Loucy (cell line): ENCODE results near the gene SRGAP1.

Source experiments
- H2AFZ ChIP-seq: fragments of 200-600 bp; sonication (generic); 2 replicates; pipeline ENCODE4 v1.6.0; 2016; ENCODE audit warnings: antibody characterized with exemption, mild to moderate bottlenecking, low read length, moderate library complexity
- H3F3A ChIP-seq: fragments of 200-600 bp; 2 replicates; pipeline ENCODE4 v1.6.0; 2016; ENCODE audit warnings: antibody characterized with exemption, low read depth, mild to moderate bottlenecking
- H3K27me3 ChIP-seq: fragments of 200-600 bp; sonication (generic); 2 replicates; pipeline ENCODE4 v1.6.1; 2014; ENCODE audit warnings: low read length, mild to moderate bottlenecking; ENCODE audit not compliant: insufficient read depth, poor library complexity, severe bottlenecking
- H3K36me3 ChIP-seq: fragments of 200-600 bp; sonication (generic); 2 replicates; pipeline ENCODE4 v1.6.1; 2016; ENCODE audit warnings: low read length; ENCODE audit not compliant: insufficient read depth
- H3K4me1 ChIP-seq: fragments of 200-600 bp; sonication (generic); 2 replicates; pipeline ENCODE4 v1.5.1; 2014; ENCODE audit warnings: low read length, mild to moderate bottlenecking; ENCODE audit not compliant: insufficient read depth, poor library complexity, severe bottlenecking
- H3K4me2 ChIP-seq: fragments of 200-600 bp; sonication (generic); 2 replicates; pipeline ENCODE4 v1.6.0; 2014; ENCODE audit warnings: antibody characterized with exemption, low read length, low read depth, mild to moderate bottlenecking; ENCODE audit not compliant: poor library complexity, severe bottlenecking
- H3K4me3 ChIP-seq: fragments of 200-600 bp; sonication (generic); 2 replicates; pipeline ENCODE4 v1.5.1; 2014; ENCODE audit warnings: low read length, mild to moderate bottlenecking, mixed read lengths; ENCODE audit not compliant: poor library complexity, severe bottlenecking
- H3K79me2 ChIP-seq: fragments of 200-600 bp; sonication (generic); 2 replicates; pipeline ENCODE4 v1.6.1; 2014; ENCODE audit warnings: low read length; ENCODE audit not compliant: insufficient read depth
- H3K9ac ChIP-seq: fragments of 200-600 bp; sonication (generic); 2 replicates; pipeline ENCODE4 v1.6.0; 2014; ENCODE audit warnings: mild to moderate bottlenecking, low read depth, low read length, moderate library complexity; ENCODE audit not compliant: poor library complexity, severe bottlenecking
- H3K9me2 ChIP-seq: fragments of 200-600 bp; sonication (generic); replicated peaks from 2 replicates; pipeline ENCODE4 v1.6.1; 2016; ENCODE audit warnings: low read depth, low read length, mixed read lengths
- H3K9me3 ChIP-seq: fragments of 200-600 bp; sonication (generic); 2 replicates; pipeline ENCODE4 v1.6.1; 2014; ENCODE audit warnings: mild to moderate bottlenecking, antibody characterized with exemption, low read length, low read depth; ENCODE audit not compliant: insufficient read depth
- H4K20me1 ChIP-seq: fragments of 200-600 bp; sonication (generic); 2 replicates; pipeline ENCODE4 v1.6.0; 2014; ENCODE audit warnings: antibody characterized with exemption, low read length, mild to moderate bottlenecking; ENCODE audit not compliant: insufficient read depth, poor library complexity, severe bottlenecking
- EZH2phosphoT487 ChIP-seq: fragments of 200-600 bp; IDR thresholded peaks from 2 replicates; pipeline ENCODE4 v1.6.1; 2018; ENCODE audit warnings: antibody characterized with exemption, mild to moderate bottlenecking, moderate library complexity, borderline replicate concordance
- TF ChIP-seq, protein P1 (sequence below): fragments of 200-600 bp; sonication (generic); conservative IDR thresholded peaks from 2 replicates; pipeline ENCODE4 v1.5.1; 2014; ENCODE audit warnings: mild to moderate bottlenecking, antibody characterized with exemption, low read length

The SRGAP1 gene

DNA sequence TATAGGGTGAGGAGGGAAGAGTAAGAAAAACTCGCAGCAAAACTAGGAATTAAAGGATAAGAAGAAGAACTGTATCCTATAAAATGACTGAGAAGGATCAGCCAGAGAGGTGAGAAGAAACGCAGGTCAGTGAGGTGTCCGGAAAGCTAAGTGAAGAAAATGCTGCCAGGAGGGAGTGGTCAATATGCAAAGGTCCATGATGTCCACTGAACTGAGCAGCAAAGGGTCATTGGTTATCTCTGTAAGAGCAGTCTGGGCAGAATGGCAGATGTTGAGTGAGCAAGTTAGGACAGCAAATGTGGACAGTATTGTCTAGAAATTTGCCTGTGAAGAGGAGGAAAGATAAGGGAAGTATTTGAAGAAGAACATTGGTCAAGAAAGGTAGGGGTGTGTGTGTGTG is 155.4 kb downstream of the SRGAP1 start:
- Histone ChIP-seq H3K79me2 (no peaks in the 10 kb centered on the region), H2AFZ (no peak overlapping the region), H3K9me2 (no peaks in the 10 kb centered on the region)

DNA sequence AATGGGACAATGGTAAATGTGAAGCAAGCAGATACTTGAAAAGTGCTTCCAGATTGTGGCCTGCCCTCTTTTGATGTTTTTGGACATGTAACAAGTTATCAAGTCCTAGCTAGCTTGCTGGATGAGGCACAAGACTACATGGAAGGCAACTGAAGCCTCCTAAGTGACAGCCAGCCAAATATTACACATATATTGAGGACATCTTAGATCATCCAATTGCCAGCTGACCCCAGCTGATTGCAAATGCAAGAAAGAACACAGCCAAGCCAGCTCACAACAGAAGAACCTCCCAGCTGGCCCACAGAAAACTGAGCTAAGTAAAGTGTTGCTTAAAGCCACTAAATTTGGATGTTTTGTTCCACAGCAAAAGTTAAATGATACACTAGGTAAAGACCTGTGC is 156.9 kb downstream of the SRGAP1 start:
- TF ChIP-seq EZH2phosphoT487, result no peak
- TF ChIP-seq, protein P1, sequence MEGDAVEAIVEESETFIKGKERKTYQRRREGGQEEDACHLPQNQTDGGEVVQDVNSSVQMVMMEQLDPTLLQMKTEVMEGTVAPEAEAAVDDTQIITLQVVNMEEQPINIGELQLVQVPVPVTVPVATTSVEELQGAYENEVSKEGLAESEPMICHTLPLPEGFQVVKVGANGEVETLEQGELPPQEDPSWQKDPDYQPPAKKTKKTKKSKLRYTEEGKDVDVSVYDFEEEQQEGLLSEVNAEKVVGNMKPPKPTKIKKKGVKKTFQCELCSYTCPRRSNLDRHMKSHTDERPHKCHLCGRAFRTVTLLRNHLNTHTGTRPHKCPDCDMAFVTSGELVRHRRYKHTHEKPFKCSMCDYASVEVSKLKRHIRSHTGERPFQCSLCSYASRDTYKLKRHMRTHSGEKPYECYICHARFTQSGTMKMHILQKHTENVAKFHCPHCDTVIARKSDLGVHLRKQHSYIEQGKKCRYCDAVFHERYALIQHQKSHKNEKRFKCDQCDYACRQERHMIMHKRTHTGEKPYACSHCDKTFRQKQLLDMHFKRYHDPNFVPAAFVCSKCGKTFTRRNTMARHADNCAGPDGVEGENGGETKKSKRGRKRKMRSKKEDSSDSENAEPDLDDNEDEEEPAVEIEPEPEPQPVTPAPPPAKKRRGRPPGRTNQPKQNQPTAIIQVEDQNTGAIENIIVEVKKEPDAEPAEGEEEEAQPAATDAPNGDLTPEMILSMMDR, result no peak
- Histone ChIP-seq H3K9ac (no peak overlapping the region), H3F3A (no peaks in the 10 kb centered on the region), H3K4me1 (no peaks in the 10 kb centered on the region), H3K27me3 (no peaks in the 10 kb centered on the region), H3K4me3 (no peak overlapping the region), H4K20me1 (no peaks in the 10 kb centered on the region), H3K9me3 (no peaks in the 10 kb centered on the region), H3K9me2 (no peaks in the 10 kb centered on the region), H2AFZ (no peak overlapping the region), H3K79me2 (no peaks in the 10 kb centered on the region), H3K36me3 (no peaks in the 10 kb centered on the region), H3K4me2 (no peak overlapping the region)

More for the DNA sequence above, 155.4 kb downstream of the SRGAP1 start:
- no peaks in the 10 kb centered on the region for H3K36me3 ChIP-seq
- no peaks in the 10 kb centered on the region for H3K27me3 ChIP-seq
- H3K4me1 ChIP-seq, result no peaks in the 10 kb centered on the region
- H4K20me1 ChIP-seq, result no peaks in the 10 kb centered on the region
- no peaks in the 10 kb centered on the region for H3K9me3 ChIP-seq
- TF ChIP-seq, protein P1, result no peak
- no peak for TF ChIP-seq EZH2phosphoT487
- H3K4me3 ChIP-seq, result no peak overlapping the region
- H3F3A ChIP-seq, result no peaks in the 10 kb centered on the region
- no peak overlapping the region for H3K9ac ChIP-seq
- no peak overlapping the region for H3K4me2 ChIP-seq

DNA sequence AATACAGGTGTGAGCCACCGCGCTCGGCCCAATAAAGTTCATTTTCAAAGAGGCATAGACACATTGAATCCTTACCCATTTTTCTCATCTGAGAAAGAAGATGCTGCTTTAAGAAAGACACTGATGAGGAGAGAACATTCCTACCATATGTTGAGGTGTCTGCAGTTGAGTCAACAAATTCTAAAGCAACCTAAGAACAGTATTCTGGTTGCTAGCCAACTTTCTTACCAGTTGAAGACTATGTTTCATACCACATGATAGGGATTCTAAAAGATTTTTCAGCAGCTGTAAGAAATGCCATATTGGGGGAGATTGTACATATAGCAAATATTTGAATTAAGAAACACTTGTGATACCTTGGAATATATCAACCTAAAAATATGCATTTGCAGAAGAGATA is 160.1 kb downstream of the SRGAP1 start:
- Histone ChIP-seq H3K79me2 (no peaks in the 10 kb centered on the region), H3K9ac (no peak overlapping the region), H3K4me2 (no peak overlapping the region), H3K27me3 (no peaks in the 10 kb centered on the region), H3K9me3 (no peaks in the 10 kb centered on the region), H3K4me3 (no peak overlapping the region), H3K9me2 (no peaks in the 10 kb centered on the region), H3K36me3 (no peaks in the 10 kb centered on the region), H4K20me1 (no peaks in the 10 kb centered on the region), H2AFZ (no peak overlapping the region), H3K4me1 (no peaks in the 10 kb centered on the region), H3F3A (no peaks in the 10 kb centered on the region)
- TF ChIP-seq, protein P1, result no peak
- TF ChIP-seq EZH2phosphoT487, result no peak
